HepG2 (cell line): Measurements from ENCODE around the gene ZNF691. TPM values are rescaled to one million over a fixed set of nuclear protein-coding genes. Genes with fewer than 3 reads are reported as not detected.
A peak's percentile ranks its signal among the peaks of the same experiment; 100 is the strongest.

Experiments
- ARNTL ChIP-seq: sonication (generic); formaldehyde crosslinking; IDR thresholded peaks from 2 replicates; pipeline ENCODE4 v1.4.0; 2020; ENCODE audit warnings: mild to moderate bottlenecking, missing genetic modification reagents
- ATRX ChIP-seq: sonication (generic); formaldehyde crosslinking; IDR thresholded peaks from 2 replicates; pipeline ENCODE4 v1.4.0; 2020; ENCODE audit warnings: missing genetic modification reagents, borderline replicate concordance
- ELK4 ChIP-seq: sonication (generic); formaldehyde crosslinking; IDR thresholded peaks from 2 replicates; pipeline ENCODE4 v1.9.0; 2021; ENCODE audit warnings: missing genetic modification reagents, borderline replicate concordance
- HDAC6 ChIP-seq: fragments of 200-600 bp; sonication (generic); IDR thresholded peaks from 2 replicates; pipeline ENCODE4 v1.7.0; 2017; ENCODE audit warnings: mild to moderate bottlenecking, antibody characterized with exemption, low read length, low read depth
- HNRNPL ChIP-seq: fragments of 200-400 bp; formaldehyde crosslinking; IDR thresholded peaks from 2 replicates; pipeline ENCODE4 v1.6.1; 2017; ENCODE audit warnings: mild to moderate bottlenecking, low read depth, low read length
- KDM4B ChIP-seq: sonication (generic); formaldehyde crosslinking; IDR thresholded peaks from 2 replicates; pipeline ENCODE4 v1.4.0; 2020; ENCODE audit warnings: missing genetic modification reagents
- NRL ChIP-seq: sonication (generic); formaldehyde crosslinking; IDR thresholded peaks from 2 replicates; pipeline ENCODE4 v1.5.0; 2020; ENCODE audit warnings: missing genetic modification reagents, mild to moderate bottlenecking, moderate library complexity, borderline replicate concordance
- PAXIP1 ChIP-seq: sonication (generic); formaldehyde crosslinking; conservative IDR thresholded peaks from 2 replicates; pipeline ENCODE4 v1.4.0; 2020; ENCODE audit warnings: mild to moderate bottlenecking, missing genetic modification reagents, moderate library complexity
- PHF5A ChIP-seq: IDR thresholded peaks from one replicate; pipeline ENCODE4 v1.6.1; 2018; ENCODE audit warnings: low read depth, missing genetic modification reagents; ENCODE audit not compliant: unreplicated experiment
- PLRG1 ChIP-seq: fragments of 450-650 bp; conservative IDR thresholded peaks from 2 replicates; pipeline ENCODE4 v1.6.1; 2016
- RXRA ChIP-seq: sonication (generic); formaldehyde crosslinking; IDR thresholded peaks from 2 replicates; pipeline ENCODE4 v1.5.1; 2020; ENCODE audit warnings: missing genetic modification reagents
- SALL1 ChIP-seq: sonication (generic); formaldehyde crosslinking; IDR thresholded peaks from 2 replicates; pipeline ENCODE4 v1.8.0; 2022; ENCODE audit warnings: mild to moderate bottlenecking, missing genetic modification reagents
- SOX6 ChIP-seq, 2 experiments: fragments of 450-650 bp in 1 of 2; sonication (generic) in 1 of 2; formaldehyde crosslinking in 1 of 2; IDR thresholded peaks; 2 replicates each; pipeline versions ENCODE4 v1.4.0 to v1.6.1; 2017 to 2020; ENCODE audit warnings: antibody characterized with exemption in 1 of 2, mild to moderate bottlenecking in 1 of 2, missing genetic modification reagents in 1 of 2
- TGIF2 ChIP-seq: IDR thresholded peaks from 2 replicates; pipeline ENCODE4 v1.6.1; 2016; ENCODE audit warnings: control low read depth, missing compliant biosample characterization
- TIGD3 ChIP-seq: sonication (generic); formaldehyde crosslinking; IDR thresholded peaks from 2 replicates; pipeline ENCODE4 v1.5.1; 2020; ENCODE audit warnings: mild to moderate bottlenecking, missing genetic modification reagents, borderline replicate concordance
- ZFP90 ChIP-seq: sonication (generic); formaldehyde crosslinking; IDR thresholded peaks from 2 replicates; pipeline ENCODE4 v1.8.0; 2022; ENCODE audit warnings: missing genetic modification reagents, mild to moderate bottlenecking, inconsistent platforms, borderline replicate concordance
- ZNF18 ChIP-seq: sonication (generic); formaldehyde crosslinking; IDR thresholded peaks from 2 replicates; pipeline ENCODE4 v1.8.0; 2022; ENCODE audit warnings: mild to moderate bottlenecking, missing genetic modification reagents; ENCODE audit not compliant: insufficient replicate concordance
- ZNF230 ChIP-seq: sonication (generic); formaldehyde crosslinking; IDR thresholded peaks from 2 replicates; pipeline ENCODE4 v1.4.0; 2020; ENCODE audit warnings: mild to moderate bottlenecking, missing genetic modification reagents
- ZNF235 ChIP-seq: sonication (generic); formaldehyde crosslinking; IDR thresholded peaks from 2 replicates; pipeline ENCODE4 v1.8.1; 2023; ENCODE audit warnings: mild to moderate bottlenecking, missing genetic modification reagents, borderline replicate concordance
- ZNF414 ChIP-seq: sonication (generic); formaldehyde crosslinking; IDR thresholded peaks from 2 replicates; pipeline ENCODE4 v1.5.0; 2020; ENCODE audit warnings: missing genetic modification reagents
- ZNF576 ChIP-seq: sonication (generic); formaldehyde crosslinking; IDR thresholded peaks from 2 replicates; pipeline ENCODE4 v1.4.0; 2020; ENCODE audit warnings: mild to moderate bottlenecking, missing genetic modification reagents
- polyA plus RNA-seq, 8 experiments: library from polyadenylated mRNA; depleted of rRNA in 3 of 8; stranded (reverse) in 7 of 8; unstranded in 1 of 8; fragments of >200 nt; fragmentation: Illumina TruSeq in 4 of 8; extraction: Trizol in 4 of 8; gene quantifications; 2 replicates each; pipeline versions ENCODE4 v1.2.1 to v1.2.3, GENCODE V29; 2011 to 2016; ENCODE audit warnings: low read depth in 4 of 8, missing spikeins in 1 of 8, mixed read lengths in 1 of 8; ENCODE audit not compliant: insufficient read depth in 1 of 8
- total RNA-seq, 5 experiments: library from RNA; depleted of rRNA; stranded (reverse); fragments of >200 nt; fragmentation: Illumina TruSeq; extraction: Trizol; gene quantifications; 2 replicates each; pipeline ENCODE4 v1.2.3, GENCODE V29; 2016; ENCODE audit warnings: low read depth in 1 of 5

Gene ZNF691
- total and polyA plus RNA-seq, 2 of the 13 experiments (the other 11 are each of a cell fraction or from before 2014, with no cell fraction given) = 7.6 to 7.8 TPM

- TF ChIP-seq TIGD3 (CRISPR knock-in tag) (no peak), ZFP90 (CRISPR knock-in tag) (no peak), ZNF18 (CRISPR knock-in tag) (no peak), RXRA (CRISPR knock-in tag) (no peak), NRL (CRISPR knock-in tag) (0 out of 2 replicates have a peak, but pooled peaks have one; percentile 7), TGIF2 (CRISPR knock-in tag) (no peak), KDM4B (CRISPR knock-in tag) (no peak), HNRNPL (no peak), SALL1 (CRISPR knock-in tag) (no peak), PAXIP1 (CRISPR knock-in tag) (0 out of 2 replicates have a peak, but pooled peaks have one; percentile 37), ZNF414 (CRISPR knock-in tag) (no peak), SOX6 (IDR thresholded peaks at IDR 0.05) (no peak), SOX6 (CRISPR knock-in tag; IDR thresholded peaks at IDR 0.05) (0 out of 2 replicates have a peak, but pooled peaks have one; percentile 21), ELK4 (no peak), ATRX (CRISPR knock-in tag) (no peak), ZNF230 (no peak), HDAC6 (no peak), ARNTL (CRISPR knock-in tag) (no peak), PLRG1 (no peak), ZNF576 (CRISPR knock-in tag) (peak; percentile 32; the same call in 1 of the 2 replicates), PHF5A (CRISPR knock-in tag) (no peak), ZNF235 (CRISPR knock-in tag) (0 out of 2 replicates have a peak, but pooled peaks have one; percentile 29)
These were observed 740 bp downstream of the ZNF691 start (continued) for GRCh38 chr1:42847111-42847595.
